ENCODE results near the gene PTH2. TPM values are rescaled to one million over a fixed set of nuclear protein-coding genes. Genes with fewer than 3 reads are reported as not detected.

PTH2 gene
- total and polyA plus RNA-seq, 2 experiments from 2014 or later, result not detected

DNA sequence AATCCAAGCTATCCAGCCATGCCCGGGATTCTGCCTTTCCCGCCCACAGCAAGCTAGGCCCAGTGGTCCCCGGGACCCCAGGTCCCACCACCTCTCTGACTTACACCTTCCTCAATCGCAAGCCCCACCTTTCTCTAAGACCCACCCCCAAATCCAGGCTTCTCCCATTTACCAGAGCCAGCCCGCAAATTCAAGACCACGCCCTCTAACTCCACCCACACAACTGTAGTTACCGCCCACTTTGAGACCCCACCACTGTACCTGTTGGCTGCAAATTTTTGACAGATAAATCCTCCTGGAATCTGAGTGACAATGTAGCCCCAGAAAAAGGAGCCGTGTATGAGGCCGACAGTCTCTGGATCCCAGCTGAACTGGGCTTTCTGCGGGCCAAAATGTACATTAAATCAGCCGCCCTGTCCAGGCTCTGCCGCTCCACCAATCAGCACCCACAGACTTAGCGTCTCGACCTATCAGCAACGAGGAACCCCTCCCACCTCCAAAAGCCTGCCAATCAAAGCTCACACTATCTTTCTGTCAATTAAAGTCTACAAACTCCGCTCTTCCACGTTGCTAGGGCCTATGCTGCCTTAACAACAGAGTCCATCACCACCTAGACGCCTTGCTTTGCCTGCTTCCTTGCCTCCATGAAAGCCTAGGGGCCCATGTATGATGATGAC lies 11.8 kb upstream of the PTH2 start:
- WGBS (ENCODE audit: low lambda C conversion rate, missing lambda C conversion rate), result 92% methylated on average over 18 of the region's 18 CpGs
- no peaks in the 10 kb centered on the region for H4K20me1 ChIP-seq (ENCODE audit: insufficient read depth, poor library complexity, severe bottlenecking)
- no peaks in the 10 kb centered on the region for H3K36me3 ChIP-seq (replicated peaks; ENCODE audit: insufficient read depth, low read depth)
- no peaks in the 10 kb centered on the region for H3K79me2 ChIP-seq
- DNase-seq (ENCODE audit: low spot score), result no peak
- no peak overlapping the region for H3K27ac ChIP-seq
- H3K4me1 ChIP-seq (ENCODE audit: insufficient read depth), result no peaks in the 10 kb centered on the region
- no peaks in the 10 kb centered on the region for H3K9me2 ChIP-seq (replicated peaks; ENCODE audit: insufficient read depth)
- H3K9me3 ChIP-seq (ENCODE audit: low read depth), result no peaks in the 10 kb centered on the region
- H3K4me3 ChIP-seq, result no peak overlapping the region
- H2AFZ ChIP-seq, result no peak overlapping the region
- no peak overlapping the region for H3K4me2 ChIP-seq
- peaks cover 100% of the 10 kb centered on the region for H3K27me3 ChIP-seq
- TF ChIP-seq, protein P1, sequence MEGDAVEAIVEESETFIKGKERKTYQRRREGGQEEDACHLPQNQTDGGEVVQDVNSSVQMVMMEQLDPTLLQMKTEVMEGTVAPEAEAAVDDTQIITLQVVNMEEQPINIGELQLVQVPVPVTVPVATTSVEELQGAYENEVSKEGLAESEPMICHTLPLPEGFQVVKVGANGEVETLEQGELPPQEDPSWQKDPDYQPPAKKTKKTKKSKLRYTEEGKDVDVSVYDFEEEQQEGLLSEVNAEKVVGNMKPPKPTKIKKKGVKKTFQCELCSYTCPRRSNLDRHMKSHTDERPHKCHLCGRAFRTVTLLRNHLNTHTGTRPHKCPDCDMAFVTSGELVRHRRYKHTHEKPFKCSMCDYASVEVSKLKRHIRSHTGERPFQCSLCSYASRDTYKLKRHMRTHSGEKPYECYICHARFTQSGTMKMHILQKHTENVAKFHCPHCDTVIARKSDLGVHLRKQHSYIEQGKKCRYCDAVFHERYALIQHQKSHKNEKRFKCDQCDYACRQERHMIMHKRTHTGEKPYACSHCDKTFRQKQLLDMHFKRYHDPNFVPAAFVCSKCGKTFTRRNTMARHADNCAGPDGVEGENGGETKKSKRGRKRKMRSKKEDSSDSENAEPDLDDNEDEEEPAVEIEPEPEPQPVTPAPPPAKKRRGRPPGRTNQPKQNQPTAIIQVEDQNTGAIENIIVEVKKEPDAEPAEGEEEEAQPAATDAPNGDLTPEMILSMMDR (IDR thresholded peaks at IDR 0.05; ENCODE audit: poor library complexity), result no peak
- no peak for TF ChIP-seq EZH2 (IDR thresholded peaks at IDR 0.05; ENCODE audit: borderline replicate concordance)
- TF ChIP-seq EZH2phosphoT487 (IDR thresholded peaks at IDR 0.05; ENCODE audit: low read depth, severe bottlenecking, unreplicated experiment), result no peak

DNA sequence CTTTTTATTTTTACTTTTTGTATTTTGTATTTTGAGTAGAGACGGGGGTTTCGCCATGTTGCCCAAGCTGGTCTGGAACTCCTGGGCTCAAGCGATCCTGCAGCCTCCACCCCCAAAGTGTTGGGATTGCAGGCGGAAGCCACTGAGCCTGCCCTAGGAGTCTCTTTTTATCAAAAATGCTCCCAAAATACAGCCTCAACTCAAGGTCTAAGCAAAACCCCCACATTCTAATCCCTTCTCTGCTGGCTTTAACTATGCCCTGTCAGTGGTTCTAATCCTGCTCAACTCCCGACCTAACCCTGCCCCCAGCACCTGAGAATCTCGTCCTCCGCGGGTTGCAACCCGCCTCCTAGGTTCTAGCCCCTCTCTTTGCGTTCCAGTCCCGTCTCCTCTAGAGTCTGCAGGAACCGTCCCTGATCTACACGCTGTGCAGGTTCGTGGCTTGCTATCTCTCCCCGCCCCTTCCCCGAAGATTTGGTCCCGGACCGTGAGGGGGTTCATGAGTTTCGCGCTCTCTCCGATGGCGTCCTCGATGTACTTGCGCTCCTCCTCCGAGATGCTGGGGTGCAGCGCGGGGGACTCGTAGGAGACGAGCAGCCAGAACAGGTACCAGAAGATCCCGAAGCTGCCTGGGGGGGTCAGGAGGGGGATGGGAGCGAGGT lies 10.1 kb upstream of the PTH2 start:
- peaks cover 99% of the 10 kb centered on the region for H3K27me3 ChIP-seq
- no peak overlapping the region for H3K4me2 ChIP-seq
- DNase-seq (ENCODE audit: low spot score), result no peak
- H3K4me1 ChIP-seq (ENCODE audit: insufficient read depth), result no peaks in the 10 kb centered on the region
- no peak overlapping the region for H3K4me3 ChIP-seq
- TF ChIP-seq EZH2phosphoT487 (IDR thresholded peaks at IDR 0.05; ENCODE audit: low read depth, severe bottlenecking, unreplicated experiment) (no peak), EZH2 (IDR thresholded peaks at IDR 0.05; ENCODE audit: borderline replicate concordance) (no peak)
- TF ChIP-seq, protein P1 (IDR thresholded peaks at IDR 0.05; ENCODE audit: poor library complexity), result no peak
- no peaks in the 10 kb centered on the region for H3K9me3 ChIP-seq (ENCODE audit: low read depth)
- no peaks in the 10 kb centered on the region for H3K9me2 ChIP-seq (replicated peaks; ENCODE audit: insufficient read depth)
- H3K36me3 ChIP-seq (replicated peaks; ENCODE audit: insufficient read depth, low read depth), result no peaks in the 10 kb centered on the region
- no peak overlapping the region for H3K27ac ChIP-seq
- WGBS (ENCODE audit: low lambda C conversion rate, missing lambda C conversion rate), result 81% methylated on average over 27 of the region's 31 CpGs
- H2AFZ ChIP-seq, result no peak overlapping the region
- H4K20me1 ChIP-seq (ENCODE audit: insufficient read depth, poor library complexity, severe bottlenecking), result no peaks in the 10 kb centered on the region
- no peaks in the 10 kb centered on the region for H3K79me2 ChIP-seq

DNA sequence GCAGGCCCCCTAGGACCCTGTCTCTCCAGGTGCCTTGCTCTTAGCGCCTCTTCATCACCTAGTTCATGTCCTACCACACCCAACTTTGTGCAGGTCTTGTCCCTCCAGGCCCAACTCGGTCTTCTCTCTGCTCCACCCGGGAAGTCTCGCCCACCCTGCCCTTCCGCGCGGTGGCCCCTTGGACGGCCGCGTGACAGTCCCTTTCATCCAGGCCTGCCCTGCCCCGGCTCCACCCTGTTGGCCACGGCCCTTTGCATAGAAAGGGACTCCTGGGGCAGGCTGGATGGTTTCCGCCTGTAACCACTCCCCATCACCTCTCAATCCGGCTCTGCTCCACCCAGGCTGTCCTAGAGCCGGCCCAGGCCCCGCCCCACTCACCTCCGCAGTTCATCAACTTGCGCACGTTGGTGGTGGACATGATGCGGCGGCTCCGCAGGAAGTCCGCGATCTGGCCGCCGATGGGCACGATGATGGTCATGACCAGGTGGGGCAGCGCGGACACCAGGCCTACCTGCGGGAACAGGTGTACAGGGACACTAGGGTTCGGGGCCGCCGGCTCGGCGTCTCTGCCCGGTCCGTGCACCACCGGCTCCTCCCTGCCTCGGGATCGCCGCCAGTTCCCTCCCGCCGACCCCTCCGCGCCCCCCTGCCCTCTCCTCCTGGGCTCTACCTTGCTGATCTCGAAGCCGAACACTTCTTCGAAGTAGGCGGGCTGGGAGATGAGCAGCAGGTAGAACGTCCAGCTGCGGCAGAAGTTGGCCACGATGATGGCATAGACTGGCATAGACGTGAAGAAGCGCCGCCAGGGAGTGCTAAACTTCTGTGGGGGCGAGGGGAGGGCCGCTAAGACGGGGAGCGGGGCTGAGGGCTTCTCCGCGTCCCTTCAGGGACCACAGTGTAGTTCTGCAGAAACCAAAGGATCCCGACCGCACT lies 9.2 kb upstream of the PTH2 start:
- Histone ChIP-seq H3K79me2 (no peaks in the 10 kb centered on the region), H3K36me3 (replicated peaks; ENCODE audit: insufficient read depth, low read depth) (no peaks in the 10 kb centered on the region), H3K4me2 (no peak overlapping the region), H4K20me1 (ENCODE audit: insufficient read depth, poor library complexity, severe bottlenecking) (no peaks in the 10 kb centered on the region), H3K4me3 (no peak overlapping the region), H3K9me3 (ENCODE audit: low read depth) (no peaks in the 10 kb centered on the region), H3K9me2 (replicated peaks; ENCODE audit: insufficient read depth) (no peaks in the 10 kb centered on the region), H3K27ac (no peak overlapping the region), H2AFZ (no peak overlapping the region), H3K4me1 (ENCODE audit: insufficient read depth) (peaks cover 7% of the 10 kb centered on the region), H3K27me3 (peaks cover 99% of the 10 kb centered on the region)
- no peak for DNase-seq (ENCODE audit: low spot score)
- TF ChIP-seq EZH2 (IDR thresholded peaks at IDR 0.05; ENCODE audit: borderline replicate concordance) (peak; percentile 93), EZH2phosphoT487 (IDR thresholded peaks at IDR 0.05; ENCODE audit: low read depth, severe bottlenecking, unreplicated experiment) (peak; percentile 45)
- TF ChIP-seq, protein P1 (IDR thresholded peaks at IDR 0.05; ENCODE audit: poor library complexity), result no peak
- 19% methylated on average over 57 of the region's 63 CpGs for WGBS (ENCODE audit: low lambda C conversion rate, missing lambda C conversion rate)
